ENCODE measurements around the gene TMEM238. TPM values are rescaled to one million over a fixed set of nuclear protein-coding genes. Genes with fewer than 3 reads are reported as not detected.

TMEM238 gene
- total RNA-seq, 3 donors from 2014 or later (not counting 1 experiment from before 2014, with no cell fraction given), result 2.9 to 5.1 (median 4.0) TPM

DNA sequence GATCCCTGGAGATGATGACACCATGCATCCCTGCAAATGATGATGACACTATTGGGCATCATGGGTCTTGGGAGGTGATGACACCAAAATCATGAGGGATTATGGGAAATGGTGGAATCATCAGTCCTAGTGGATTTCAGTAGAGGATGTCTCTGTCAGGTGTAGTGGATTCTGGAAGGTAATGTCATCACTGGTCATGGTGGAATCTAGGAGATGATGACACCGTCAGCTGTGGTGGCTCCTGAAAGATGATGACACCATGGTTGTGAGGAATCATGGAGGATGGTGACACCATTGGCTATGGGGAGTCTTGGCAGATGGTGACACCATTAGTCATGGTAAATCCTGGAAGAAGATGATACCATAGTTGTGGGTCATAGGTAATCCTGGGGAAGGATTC lies 47.1 kb upstream of the TMEM238 start:
- Histone ChIP-seq H3K9me3 (ENCODE audit: control insufficient read depth, insufficient read depth, low read length) (no peaks in the 10 kb centered on the region), H3K27ac (ENCODE audit: low read length) (no peak overlapping the region), H3K4me1 (ENCODE audit: control insufficient read depth, insufficient read depth, low read length) (no peaks in the 10 kb centered on the region), H3K4me3 (ENCODE audit: low read length) (no peak overlapping the region), H3K27me3 (ENCODE audit: control insufficient read depth, insufficient read depth, low read length) (peaks cover 10% of the 10 kb centered on the region), H3K36me3 (ENCODE audit: control insufficient read depth, insufficient read depth, low read length) (no peaks in the 10 kb centered on the region)
- Mint-ChIP-seq H3K4me3 (no peak overlapping the region), H3K27ac (no peak overlapping the region), H3K36me3 (no peaks in the 10 kb centered on the region), H3K27me3 (ENCODE audit: low read depth in 2 of 2) (peaks cover 15 to 25% of the 10 kb centered on the region in 2 donors), H3K4me1 (no peaks in the 10 kb centered on the region), H3K9me3 (no peaks in the 10 kb centered on the region)
- intact Hi-C loops (cut with micrococcal nuclease), result no loop called here
- TF ChIP-seq, protein P1, sequence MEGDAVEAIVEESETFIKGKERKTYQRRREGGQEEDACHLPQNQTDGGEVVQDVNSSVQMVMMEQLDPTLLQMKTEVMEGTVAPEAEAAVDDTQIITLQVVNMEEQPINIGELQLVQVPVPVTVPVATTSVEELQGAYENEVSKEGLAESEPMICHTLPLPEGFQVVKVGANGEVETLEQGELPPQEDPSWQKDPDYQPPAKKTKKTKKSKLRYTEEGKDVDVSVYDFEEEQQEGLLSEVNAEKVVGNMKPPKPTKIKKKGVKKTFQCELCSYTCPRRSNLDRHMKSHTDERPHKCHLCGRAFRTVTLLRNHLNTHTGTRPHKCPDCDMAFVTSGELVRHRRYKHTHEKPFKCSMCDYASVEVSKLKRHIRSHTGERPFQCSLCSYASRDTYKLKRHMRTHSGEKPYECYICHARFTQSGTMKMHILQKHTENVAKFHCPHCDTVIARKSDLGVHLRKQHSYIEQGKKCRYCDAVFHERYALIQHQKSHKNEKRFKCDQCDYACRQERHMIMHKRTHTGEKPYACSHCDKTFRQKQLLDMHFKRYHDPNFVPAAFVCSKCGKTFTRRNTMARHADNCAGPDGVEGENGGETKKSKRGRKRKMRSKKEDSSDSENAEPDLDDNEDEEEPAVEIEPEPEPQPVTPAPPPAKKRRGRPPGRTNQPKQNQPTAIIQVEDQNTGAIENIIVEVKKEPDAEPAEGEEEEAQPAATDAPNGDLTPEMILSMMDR (IDR thresholded peaks at IDR 0.05), result no peak
- DNase-seq (no peak), ATAC-seq (no peak)
- WGBS (ENCODE audit: insufficient coverage), result 83% methylated on average over 1 of the region's 1 CpG

- H3K9me3 ChIP-seq (ENCODE audit: control insufficient read depth, insufficient read depth, low read length), result no peaks in the 10 kb centered on the region
- intact Hi-C loops (cut with micrococcal nuclease), result no loop called here
- peaks cover under 1% of the 10 kb centered on the region for H3K27me3 ChIP-seq (ENCODE audit: control insufficient read depth, insufficient read depth, low read length)
- no peak for ATAC-seq
- no peak overlapping the region for H3K4me3 ChIP-seq (ENCODE audit: low read length)
- no peak overlapping the region for H3K4me3 Mint-ChIP-seq
- H3K27ac ChIP-seq (ENCODE audit: low read length), result no peak overlapping the region
- no peak for DNase-seq
- H3K27me3 Mint-ChIP-seq (ENCODE audit: low read depth in 2 of 2), result peaks cover 15 to 28% of the 10 kb centered on the region in 2 donors
- TF ChIP-seq, protein P1 (IDR thresholded peaks at IDR 0.05), result no peak
- peaks cover 5 to 6% of the 10 kb centered on the region in 2 donors for H3K4me1 Mint-ChIP-seq
- 85% methylated on average over 2 of the region's 2 CpGs for WGBS (ENCODE audit: insufficient coverage)
- no peaks in the 10 kb centered on the region for H3K36me3 ChIP-seq (ENCODE audit: control insufficient read depth, insufficient read depth, low read length)
- no peak overlapping the region for H3K27ac Mint-ChIP-seq
- H3K36me3 Mint-ChIP-seq, result no peaks in the 10 kb centered on the region
- H3K4me1 ChIP-seq (ENCODE audit: control insufficient read depth, insufficient read depth, low read length), result peaks cover 7% of the 10 kb centered on the region
- H3K9me3 Mint-ChIP-seq, result no peaks in the 10 kb centered on the region
Measured at GRCh38 chr19:55426042-55426441, 42.0 kb upstream of the TMEM238 start.

DNA sequence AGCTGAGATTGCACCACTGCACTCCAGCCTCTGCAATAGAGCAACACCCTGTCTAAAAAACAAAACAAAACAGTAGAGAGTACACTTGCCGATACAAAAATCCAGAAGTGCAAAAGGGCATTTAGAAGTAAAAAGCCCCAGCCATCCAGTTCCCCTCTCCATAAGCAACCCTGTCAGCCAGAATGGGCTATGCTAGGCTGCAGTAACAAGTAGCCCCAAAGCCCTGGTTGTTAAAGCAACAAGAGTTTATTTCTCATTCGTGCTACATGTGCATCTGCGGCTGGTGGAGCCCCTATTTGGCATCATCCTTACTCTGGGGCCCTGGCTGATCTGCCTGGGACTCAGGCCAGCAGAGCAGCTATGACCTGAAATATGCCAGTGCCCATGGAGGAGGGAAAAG lies 40.4 kb upstream of the TMEM238 start:
- intact Hi-C loops (cut with micrococcal nuclease), result no loop called here
- H3K4me1 Mint-ChIP-seq, result peaks cover 5 to 6% of the 10 kb centered on the region in 2 donors
- TF ChIP-seq, protein P1 (IDR thresholded peaks at IDR 0.05), result no peak

More for the DNA sequence above, 40.4 kb upstream of the TMEM238 start:
- Histone ChIP-seq H3K9me3 (ENCODE audit: control insufficient read depth, insufficient read depth, low read length) (no peaks in the 10 kb centered on the region), H3K36me3 (ENCODE audit: control insufficient read depth, insufficient read depth, low read length) (no peaks in the 10 kb centered on the region), H3K4me1 (ENCODE audit: control insufficient read depth, insufficient read depth, low read length) (peaks cover 9% of the 10 kb centered on the region), H3K4me3 (ENCODE audit: low read length) (no peak overlapping the region), H3K27me3 (ENCODE audit: control insufficient read depth, insufficient read depth, low read length) (no peaks in the 10 kb centered on the region), H3K27ac (ENCODE audit: low read length) (no peak overlapping the region)
- Mint-ChIP-seq H3K9me3 (no peaks in the 10 kb centered on the region), H3K4me3 (no peak overlapping the region), H3K27me3 (ENCODE audit: low read depth in 2 of 2) (peaks cover 13 to 23% of the 10 kb centered on the region in 2 donors), H3K36me3 (no peaks in the 10 kb centered on the region), H3K27ac (no peak overlapping the region)
- 98% methylated on average over 3 of the region's 3 CpGs for WGBS (ENCODE audit: insufficient coverage)
- no peak for DNase-seq
- no peak for ATAC-seq
